HG02943 (cell line): ENCODE results near the gene FIGN.

Source experiments
- ATAC-seq: cut with Tn5 transposase; IDR thresholded peaks from one replicate; pipeline ENCODE4 v1.9.1; 2021; ENCODE audit warnings: mild to moderate bottlenecking, low read depth, moderate library complexity; ENCODE audit not compliant: unreplicated experiment

FIGN gene

DNA sequence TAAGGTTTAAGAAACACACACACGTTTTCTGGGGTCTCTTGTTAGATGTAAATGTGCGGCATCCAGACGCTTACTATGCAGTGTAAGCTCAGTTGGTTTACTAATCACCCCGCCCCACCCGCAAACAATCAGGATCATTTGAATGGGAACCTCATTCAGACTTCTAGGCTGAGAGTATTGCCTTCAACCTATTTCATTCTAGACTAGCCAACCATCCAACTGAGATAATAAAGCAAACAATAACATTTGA is 1.3 kb upstream of the FIGN start:
- ATAC-seq: no peak

DNA sequence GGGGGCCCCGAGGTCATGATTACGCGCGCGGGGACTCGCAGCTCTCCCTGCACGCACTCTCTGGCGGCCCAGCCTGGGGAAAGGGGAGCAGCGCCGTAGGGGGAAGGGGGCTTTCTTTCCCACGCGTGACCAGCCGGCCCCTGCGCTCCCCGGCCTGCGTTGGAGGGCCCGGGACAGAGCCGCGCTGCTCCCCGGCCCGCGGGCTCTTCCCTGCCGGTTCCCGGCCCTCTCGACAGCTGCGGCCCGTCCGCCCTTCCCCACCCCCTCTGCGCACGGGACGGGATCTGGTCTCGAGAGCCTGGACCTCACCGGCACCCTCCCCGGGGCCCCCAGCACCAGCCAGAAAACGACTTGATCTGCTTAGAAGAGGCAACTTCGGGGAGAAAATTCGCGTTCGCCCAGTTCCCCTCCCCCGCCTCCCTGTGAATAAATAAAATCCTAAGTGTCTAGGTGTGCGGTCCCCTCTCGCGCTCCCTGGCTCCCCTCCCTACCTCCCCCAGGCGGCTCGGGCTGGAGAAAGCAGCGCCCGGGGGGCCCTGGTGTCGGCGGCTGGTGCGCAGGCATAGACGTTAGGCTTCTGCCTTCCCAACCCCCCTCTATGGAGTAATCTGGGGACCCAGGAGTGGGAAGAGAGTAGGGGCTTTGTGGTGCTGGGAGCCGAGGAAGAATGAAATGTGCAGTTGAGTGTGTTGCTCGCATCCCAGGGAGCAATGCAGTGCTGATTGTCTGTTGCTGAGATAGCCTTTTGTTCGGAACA is 803 bp upstream of the FIGN start:
- no peak for ATAC-seq

GRCh38 chr2:163734881-163735684 is 725 bp downstream of the FIGN start:
- no peak for ATAC-seq

DNA sequence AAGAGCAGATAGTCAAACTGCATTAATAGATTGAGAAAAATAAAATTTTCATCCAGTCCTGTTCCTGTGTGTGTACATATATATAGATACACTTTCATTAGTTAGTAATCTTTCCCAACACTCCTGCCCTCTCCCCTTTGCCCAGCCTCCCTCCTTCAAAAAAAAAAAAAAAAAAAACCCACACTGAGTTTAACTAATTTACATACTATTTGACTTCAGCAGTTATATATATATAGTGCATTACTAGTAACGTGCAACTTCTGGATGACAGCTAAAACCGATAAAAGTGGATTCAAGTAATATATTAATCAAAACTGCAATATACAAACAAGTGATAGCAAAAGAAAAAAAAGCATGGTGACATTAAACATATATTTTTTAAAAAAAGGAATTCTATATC is 1.4 kb downstream of the FIGN start:
- no peak for ATAC-seq

GRCh38 chr2:163733956-163734355 is 1.9 kb downstream of the FIGN start:
- ATAC-seq: no peak

DNA sequence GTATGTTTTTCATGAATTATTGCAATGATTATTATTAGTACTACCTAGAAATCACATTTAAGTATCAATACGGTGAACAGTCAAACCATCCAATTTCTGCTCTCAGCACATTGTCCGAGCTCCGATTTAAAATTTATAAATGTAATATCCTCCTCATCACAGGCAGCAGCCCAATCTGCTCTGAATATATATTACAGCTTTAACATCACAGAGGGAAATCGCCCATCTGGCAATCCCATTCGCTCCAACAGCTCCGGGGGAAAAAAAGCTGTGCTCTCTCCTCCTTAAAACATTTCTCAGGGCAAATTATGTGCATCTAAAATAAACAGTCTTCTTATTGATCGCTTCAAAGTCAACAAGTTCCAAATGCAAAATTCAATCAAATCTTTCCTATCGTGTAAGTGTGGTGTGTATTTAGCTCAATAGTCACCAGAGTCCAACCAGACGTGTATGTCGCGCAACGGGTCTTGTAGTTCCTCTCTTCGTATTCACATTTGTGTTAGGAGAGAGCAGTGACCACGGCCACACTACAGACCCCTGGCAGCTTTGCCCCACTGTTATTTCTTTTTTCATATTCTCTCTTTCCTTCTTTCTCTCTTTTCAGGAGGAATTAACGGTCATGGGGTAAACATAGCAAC is 2.4 kb downstream of the FIGN start:
- no peak for ATAC-seq

DNA sequence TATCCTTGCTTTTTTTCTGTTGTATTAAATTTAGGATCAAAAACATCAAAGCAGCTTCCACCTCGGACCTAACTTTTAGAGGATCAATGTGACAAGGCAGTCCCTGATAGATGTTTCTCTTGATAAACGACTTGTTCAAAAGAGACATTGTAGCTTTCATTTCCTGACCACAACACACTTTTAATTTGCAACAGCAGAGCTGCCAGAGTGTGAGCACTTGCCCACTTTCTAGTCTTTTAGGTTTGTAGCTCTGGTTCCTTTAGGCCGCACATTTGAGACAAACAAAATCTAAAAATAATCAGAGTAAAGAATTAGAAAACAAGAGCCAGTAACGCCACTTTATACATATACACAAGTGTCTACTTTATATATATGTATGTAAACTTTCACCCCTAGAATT is 3.1 kb downstream of the FIGN start:
- no peak for ATAC-seq

- no peak for ATAC-seq
Observed at GRCh38 chr2:163731735-163732134, 4.1 kb downstream of the FIGN start.

GRCh38 chr2:163730556-163730955 is 5.3 kb downstream of the FIGN start:
- no peak for ATAC-seq

DNA sequence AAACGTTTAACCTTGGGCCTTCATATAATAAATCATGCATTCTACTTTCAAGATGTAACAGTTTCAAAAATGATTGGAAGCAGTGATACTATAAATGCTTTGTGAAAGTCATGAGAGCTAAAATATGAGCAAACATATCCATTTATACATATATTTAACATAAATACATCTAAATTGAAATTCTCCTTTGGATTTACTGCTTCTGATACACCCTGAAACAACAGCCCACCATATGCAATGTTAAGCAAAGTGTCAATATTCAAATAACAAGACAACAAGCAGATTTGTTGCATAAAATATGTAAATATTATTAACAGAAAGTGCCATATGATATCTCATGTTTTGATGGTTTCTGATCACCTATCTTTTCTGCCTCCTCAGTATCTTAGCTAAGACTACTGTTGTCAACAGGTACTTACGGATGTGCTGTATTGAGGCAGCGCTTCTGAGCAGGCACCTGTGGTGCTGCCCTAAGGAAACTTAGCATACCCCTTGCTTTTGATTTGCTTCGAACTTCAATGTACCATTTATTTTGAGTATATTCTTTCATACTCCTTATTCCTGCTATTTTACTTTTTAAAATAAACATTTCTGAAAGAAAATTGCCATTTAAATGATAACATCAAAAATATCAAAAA is 6.1 kb downstream of the FIGN start:
- no peak for ATAC-seq

DNA sequence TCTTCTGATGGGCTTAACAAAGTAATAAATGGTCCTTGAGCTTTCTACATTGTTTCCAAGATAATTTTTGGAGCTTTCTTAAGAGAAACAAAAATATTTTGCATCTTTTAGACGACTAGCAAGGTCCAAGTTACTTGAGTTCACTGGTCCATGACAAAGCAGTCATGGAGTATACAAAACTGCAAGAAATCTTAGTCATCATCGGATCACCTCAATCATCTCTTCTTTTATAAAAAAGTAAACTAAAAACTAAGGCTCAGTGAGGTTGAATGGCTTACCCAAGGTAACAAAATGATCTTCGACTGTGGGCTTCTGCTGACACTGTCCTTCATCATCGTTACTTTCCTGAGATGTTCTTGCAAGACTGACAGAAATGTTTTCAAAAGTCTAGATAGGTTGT is 11.9 kb downstream of the FIGN start:
- no peak for ATAC-seq

GRCh38 chr2:163723348-163723747 is 12.5 kb downstream of the FIGN start:
- no peak for ATAC-seq

GRCh38 chr2:163719331-163719730 is 16.5 kb downstream of the FIGN start:
- no peak for ATAC-seq

DNA sequence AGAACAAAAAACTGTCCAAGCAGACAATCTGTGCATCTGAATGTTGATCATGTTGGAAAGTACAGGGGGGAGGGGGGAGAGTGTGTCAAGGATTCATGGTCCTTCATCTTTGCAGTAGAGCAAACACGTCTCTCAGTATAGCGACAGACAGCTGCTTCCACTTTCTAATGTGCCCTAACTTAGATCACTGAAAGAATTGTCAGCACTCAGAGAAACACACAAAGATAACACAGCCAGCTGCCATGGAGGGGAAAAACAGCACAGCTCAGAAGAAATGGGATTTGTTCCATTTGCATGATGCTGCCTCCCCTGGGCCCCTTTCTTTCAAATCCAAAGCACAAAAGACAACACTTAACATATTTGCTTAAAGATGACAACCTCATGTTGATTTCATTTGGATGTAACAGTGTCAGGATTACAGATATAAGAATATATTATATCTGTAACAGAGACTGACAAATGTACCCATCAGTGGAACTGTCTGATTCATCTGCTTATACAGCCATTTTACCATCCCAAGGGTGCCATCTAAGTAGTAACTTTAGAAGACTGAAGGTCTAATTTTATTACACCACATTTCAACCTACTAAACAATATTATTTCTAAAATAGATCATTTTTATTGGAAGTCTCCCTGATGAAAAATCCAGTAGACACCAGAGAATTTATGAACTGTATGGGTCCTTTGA is 17.7 kb downstream of the FIGN start:
- no peak for ATAC-seq

DNA sequence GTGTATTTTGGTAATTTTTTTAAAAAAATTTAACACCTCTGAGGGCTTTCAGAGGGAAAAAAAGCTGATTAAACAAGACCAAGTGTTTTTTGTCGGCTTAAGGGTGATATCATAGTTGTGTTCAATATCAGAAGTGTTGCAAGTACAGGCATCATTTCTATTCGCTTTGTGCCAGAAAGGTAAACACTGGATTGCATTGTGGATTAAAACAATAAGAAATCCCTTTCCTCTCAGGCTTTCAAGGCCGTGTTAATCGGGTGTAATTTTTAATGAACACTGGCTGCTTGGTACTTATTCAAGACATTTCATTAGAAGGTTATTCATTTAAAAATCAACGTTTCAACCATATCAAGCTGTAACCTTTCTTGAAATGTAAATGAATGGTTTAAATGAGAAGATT is 18.3 kb downstream of the FIGN start:
- ATAC-seq: no peak

DNA sequence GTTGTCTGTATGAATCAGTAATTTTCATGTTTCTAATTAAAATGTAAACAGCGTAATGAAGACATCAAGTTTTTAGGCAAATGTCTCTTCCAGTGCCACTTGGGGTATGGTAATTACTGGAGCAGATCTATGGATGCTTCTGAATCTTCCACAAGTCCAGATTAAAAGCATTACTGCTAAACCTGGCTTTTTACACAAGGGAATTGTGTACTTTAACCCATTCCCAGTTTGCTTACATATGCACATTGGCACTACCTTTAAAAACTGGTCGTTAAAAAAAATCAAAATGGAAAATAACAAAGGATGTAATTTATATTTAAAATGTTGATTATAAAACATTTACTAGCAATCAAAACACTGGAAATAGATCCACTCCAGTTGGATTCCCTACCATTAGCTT is 19.7 kb downstream of the FIGN start:
- ATAC-seq: no peak

DNA sequence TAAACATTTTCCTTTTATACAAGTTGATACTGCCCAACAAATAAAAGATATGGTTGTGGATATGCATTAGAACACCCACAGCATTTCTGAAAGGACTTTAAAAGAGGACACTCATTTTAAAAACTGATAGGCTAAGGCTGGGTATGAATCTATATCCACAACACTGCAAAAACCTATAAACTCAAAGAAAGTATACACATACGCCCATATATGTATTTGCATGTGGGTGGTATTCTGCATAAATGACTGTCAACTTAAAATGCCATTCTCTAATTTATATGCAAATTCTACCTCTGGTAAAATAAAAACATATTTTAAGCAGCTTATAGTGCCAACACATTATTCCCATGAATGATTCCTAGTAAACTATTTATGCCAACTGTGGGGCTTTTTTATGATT is 20.1 kb downstream of the FIGN start:
- ATAC-seq: no peak

DNA sequence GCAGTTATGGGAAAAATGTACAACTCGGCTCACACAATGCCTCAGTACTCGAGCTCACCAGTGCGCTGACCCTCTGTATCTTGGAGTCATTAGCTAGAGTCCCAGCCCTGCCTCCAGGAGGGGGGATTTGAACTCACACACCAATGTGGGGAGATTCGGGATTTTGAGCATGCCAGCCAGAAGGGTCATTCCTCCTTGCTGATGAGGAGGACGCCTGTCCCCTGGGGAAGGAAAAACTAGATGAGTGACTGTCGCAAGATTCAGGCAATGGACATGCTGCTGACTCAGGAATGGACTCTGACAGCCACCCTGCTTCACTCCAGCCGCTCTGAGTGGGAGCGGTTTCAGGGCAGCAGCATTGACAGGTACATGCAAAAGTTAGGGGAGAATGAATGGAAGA is 20.6 kb downstream of the FIGN start:
- no peak for ATAC-seq

DNA sequence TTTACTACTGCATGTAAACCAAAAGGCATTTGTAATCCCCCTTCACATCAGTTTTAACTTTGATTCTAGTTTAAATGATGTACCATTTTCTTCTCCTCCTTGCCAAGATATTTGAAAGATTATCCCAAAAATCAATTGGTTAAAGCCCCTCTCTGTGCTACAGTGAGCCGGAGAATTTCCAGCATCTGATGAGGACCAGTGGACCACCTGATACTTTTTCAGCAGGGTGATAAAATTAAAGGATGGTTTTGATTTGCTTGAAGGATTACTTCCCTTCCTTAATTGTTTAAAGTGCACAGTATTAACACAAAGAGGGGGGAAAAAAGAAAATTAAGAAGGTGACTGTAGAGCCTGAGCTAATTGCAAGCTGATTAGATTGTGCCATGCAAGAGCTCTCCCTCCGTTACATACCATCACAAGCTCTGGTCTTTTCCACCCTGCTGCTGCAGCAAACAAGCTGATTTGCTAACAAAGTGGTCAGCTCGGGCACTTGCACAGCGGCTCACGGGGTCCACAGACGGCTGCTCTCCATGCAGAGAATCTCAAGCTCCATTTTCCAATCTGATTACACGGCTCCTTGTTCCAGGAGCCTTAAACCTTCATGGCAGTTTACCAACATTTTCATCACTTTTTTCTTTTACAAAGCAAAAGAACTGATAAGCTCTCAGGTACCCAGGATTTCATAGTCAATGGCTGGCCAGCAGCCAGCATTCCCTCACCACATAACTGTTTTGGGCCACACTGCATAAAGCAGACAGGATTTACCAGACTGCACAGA is 22.1 kb downstream of the FIGN start:
- no peak for ATAC-seq

DNA sequence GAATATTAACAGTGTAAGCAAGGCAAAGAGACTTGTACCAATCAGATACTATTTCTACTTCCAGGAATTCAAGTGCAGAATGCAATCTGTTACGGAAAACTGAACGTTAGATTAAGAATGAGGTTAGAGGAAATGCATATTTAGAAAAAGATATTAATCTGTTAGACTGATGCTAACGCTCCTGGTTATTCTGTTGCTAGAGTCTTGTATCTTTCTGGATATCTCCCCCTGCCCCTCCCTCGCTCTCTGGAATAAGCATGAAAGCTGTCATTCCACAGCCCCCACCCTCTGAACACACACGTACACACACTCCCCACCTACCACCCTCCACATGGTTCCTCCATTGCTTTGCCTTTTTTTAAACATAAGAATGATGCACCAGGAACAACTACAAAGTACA is 24.1 kb downstream of the FIGN start:
- ATAC-seq: no peak
